GM23338 (cell line): ENCODE measurements around the gene ANKRD53. TPM values are rescaled to one million over a fixed set of nuclear protein-coding genes. Genes with fewer than 3 reads are reported as not detected.

Source experiments
- ATAC-seq: fragments of 200-7000 bp; cut with Tn5 transposase; 3 replicates; pipeline ENCODE4 v1.9.1; 2020
- DNase-seq: peaks from one replicate; pipeline ENCODE4 v3.0.0-alpha.2; 2015; ENCODE audit warnings: low spot score
- H2AFZ ChIP-seq: fragments of 200-600 bp; sonication (generic); 2 replicates; pipeline ENCODE4 v1.8.0; 2016; ENCODE audit warnings: antibody characterized with exemption, mild to moderate bottlenecking, moderate library complexity
- H3F3A ChIP-seq: fragments of 200-600 bp; sonication (generic); replicated peaks from 2 replicates; pipeline ENCODE4 v1.8.0; 2017; ENCODE audit warnings: antibody characterized with exemption, mixed run types, low read depth
- H3K27ac ChIP-seq: fragments of 200-600 bp; sonication (generic); 2 replicates; pipeline ENCODE4 v1.6.1; 2016; ENCODE audit warnings: low read depth
- H3K27me3 ChIP-seq: fragments of 200-600 bp; sonication (generic); 2 replicates; pipeline ENCODE4 v1.8.0; 2016; ENCODE audit warnings: mild to moderate bottlenecking, mixed run types, moderate library complexity; ENCODE audit not compliant: insufficient read depth
- H3K36me3 ChIP-seq: fragments of 200-600 bp; sonication (generic); 2 replicates; pipeline ENCODE4 v1.8.0; 2016; ENCODE audit warnings: mild to moderate bottlenecking; ENCODE audit not compliant: insufficient read depth
- H3K4me1 ChIP-seq: fragments of 200-600 bp; sonication (generic); 2 replicates; pipeline ENCODE4 v1.8.0; 2016; ENCODE audit warnings: mild to moderate bottlenecking, moderate library complexity; ENCODE audit not compliant: insufficient read depth
- H3K4me2 ChIP-seq: fragments of 200-600 bp; sonication (generic); 2 replicates; pipeline ENCODE4 v1.7.1; 2017; ENCODE audit warnings: mixed run types
- H3K4me3 ChIP-seq: fragments of 200-600 bp; sonication (generic); 2 replicates; pipeline ENCODE4 v1.6.1; 2016; ENCODE audit warnings: mixed run types
- H3K79me2 ChIP-seq: fragments of 200-600 bp; sonication (generic); replicated peaks from 2 replicates; pipeline ENCODE4 v1.8.0; 2017; ENCODE audit warnings: mild to moderate bottlenecking; ENCODE audit not compliant: insufficient read depth
- H3K9me2 ChIP-seq: fragments of 200-600 bp; sonication (generic); 2 replicates; pipeline ENCODE4 v1.8.0; 2017; ENCODE audit not compliant: insufficient read depth
- H4K20me1 ChIP-seq: fragments of 200-600 bp; sonication (generic); replicated peaks from 2 replicates; pipeline ENCODE4 v1.8.0; 2017; ENCODE audit warnings: mild to moderate bottlenecking; ENCODE audit not compliant: insufficient read depth
- H3K27ac Mint-ChIP-seq: 2 replicates; pipeline ENCODE4 v1.8.0; 2020; ENCODE audit warnings: inconsistent platforms, mild to moderate bottlenecking, moderate library complexity, mixed read lengths
- H3K27me3 Mint-ChIP-seq: 3 replicates; pipeline ENCODE4 v1.8.0; 2022; ENCODE audit warnings: low read depth, mild to moderate bottlenecking, moderate library complexity, mixed read lengths, inconsistent platforms; ENCODE audit not compliant: insufficient read depth, poor library complexity
- H3K36me3 Mint-ChIP-seq: 3 replicates; pipeline ENCODE4 v1.8.0; 2021; ENCODE audit warnings: low read depth, mild to moderate bottlenecking, inconsistent platforms, moderate library complexity, mixed read lengths
- H3K4me1 Mint-ChIP-seq: 3 replicates; pipeline ENCODE4 v1.8.0; 2020; ENCODE audit warnings: mild to moderate bottlenecking, inconsistent platforms, mixed read lengths
- H3K4me3 Mint-ChIP-seq: 3 replicates; pipeline ENCODE4 v1.8.0; 2021; ENCODE audit warnings: moderate library complexity, mild to moderate bottlenecking, inconsistent platforms, mixed read lengths
- H3K9me3 Mint-ChIP-seq: 3 replicates; pipeline ENCODE4 v1.8.0; 2020; ENCODE audit warnings: moderate library complexity, mild to moderate bottlenecking, inconsistent platforms, mixed read lengths
- EZH2 ChIP-seq: fragments of 200-600 bp; sonication (generic); IDR thresholded peaks from one replicate; pipeline ENCODE4 v1.8.0; 2017; ENCODE audit warnings: antibody characterized with exemption, mild to moderate bottlenecking, low read depth; ENCODE audit not compliant: unreplicated experiment
- EZH2phosphoT487 ChIP-seq: fragments of 200-600 bp; sonication (generic); IDR thresholded peaks from one replicate; pipeline ENCODE4 v1.8.1; 2018; ENCODE audit warnings: antibody characterized with exemption; ENCODE audit not compliant: unreplicated experiment
- NANOG ChIP-seq: IDR thresholded peaks from 2 replicates; pipeline ENCODE4 v1.6.1; 2016; ENCODE audit warnings: antibody characterized with exemption, borderline replicate concordance
- STAT1 ChIP-seq: IDR thresholded peaks from one replicate; pipeline ENCODE4 v1.6.1; 2016; ENCODE audit warnings: antibody characterized with exemption; ENCODE audit not compliant: unreplicated experiment
- polyA plus RNA-seq: library from polyadenylated mRNA; unstranded; fragments of >200 nt; fragmentation: Nextera tagmentation; extraction: Ambion mirVana; gene quantifications from 2 replicates; pipeline ENCODE4 v1.2.1, GENCODE V29; 2016
- total RNA-seq: library from RNA; depleted of rRNA; stranded (reverse); fragments of >200 nt; shearing (Covaris generic); gene quantifications from 2 replicates; pipeline ENCODE4 v1.2.3, GENCODE V29; 2014
- TF ChIP-seq, protein P1 (sequence below): fragments of 250-450 bp; sonication (Bioruptor Pico); IDR thresholded peaks from 2 replicates; pipeline ENCODE4 v1.5.0; 2020; ENCODE audit warnings: mild to moderate bottlenecking, moderate library complexity
- TF ChIP-seq, protein P2 (sequence below): IDR thresholded peaks from one replicate; pipeline ENCODE4 v1.6.1; 2018; ENCODE audit warnings: antibody characterized with exemption; ENCODE audit not compliant: unreplicated experiment
- TF ChIP-seq, protein P3 (sequence below): IDR thresholded peaks from 2 replicates; pipeline ENCODE4 v1.6.1; 2016; ENCODE audit warnings: antibody characterized with exemption
- TF ChIP-seq, protein P4 (sequence below), 2 experiments: fragments of 200-600 bp in 1 of 2; sonication (generic) in 1 of 2; conservative IDR thresholded peaks; 2 replicates each; pipeline versions ENCODE4 v1.5.1 to v1.6.1; 2016 to 2017; ENCODE audit warnings: antibody characterized with exemption in 2 of 2, low read depth in 2 of 2, mild to moderate bottlenecking in 2 of 2, moderate library complexity in 1 of 2

ANKRD53 gene
- total and polyA plus RNA-seq, 2 experiments from 2014 or later: 0.32 to 0.73 TPM

DNA sequence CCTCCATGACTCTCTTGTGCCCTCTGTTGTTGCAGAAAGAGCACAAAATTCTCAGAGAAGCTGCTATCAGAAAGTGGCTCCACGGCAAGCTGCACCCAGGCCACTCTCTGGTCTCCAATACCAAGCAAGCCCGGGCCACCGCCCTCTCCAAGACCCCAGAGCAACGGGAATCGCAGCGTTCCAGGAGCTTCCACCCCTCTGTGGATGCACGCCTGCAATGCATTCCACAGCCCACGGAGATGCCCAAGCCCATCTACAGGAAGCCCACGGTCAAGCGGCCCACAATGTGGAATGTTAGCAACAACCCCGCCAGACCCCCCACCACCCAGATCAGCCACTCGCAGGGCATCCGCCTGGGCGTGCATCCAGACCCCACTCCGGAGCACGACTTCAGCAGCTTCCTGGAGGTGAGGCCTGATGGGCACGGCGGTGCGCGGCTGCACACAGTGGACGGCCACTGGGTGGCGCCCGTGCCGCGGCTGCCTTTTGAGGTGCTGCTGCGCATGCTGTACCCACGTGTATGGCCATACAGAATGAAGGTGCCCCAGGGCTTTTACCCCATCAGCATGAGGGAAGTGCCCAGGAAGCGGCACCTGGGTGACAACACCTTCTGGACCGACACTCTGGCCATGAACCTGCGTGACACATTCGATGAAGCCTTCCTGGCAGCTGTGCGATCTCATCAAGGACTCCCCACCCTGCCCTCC, 6.3 kb downstream of the ANKRD53 start (continued):
- TF ChIP-seq, protein P1, sequence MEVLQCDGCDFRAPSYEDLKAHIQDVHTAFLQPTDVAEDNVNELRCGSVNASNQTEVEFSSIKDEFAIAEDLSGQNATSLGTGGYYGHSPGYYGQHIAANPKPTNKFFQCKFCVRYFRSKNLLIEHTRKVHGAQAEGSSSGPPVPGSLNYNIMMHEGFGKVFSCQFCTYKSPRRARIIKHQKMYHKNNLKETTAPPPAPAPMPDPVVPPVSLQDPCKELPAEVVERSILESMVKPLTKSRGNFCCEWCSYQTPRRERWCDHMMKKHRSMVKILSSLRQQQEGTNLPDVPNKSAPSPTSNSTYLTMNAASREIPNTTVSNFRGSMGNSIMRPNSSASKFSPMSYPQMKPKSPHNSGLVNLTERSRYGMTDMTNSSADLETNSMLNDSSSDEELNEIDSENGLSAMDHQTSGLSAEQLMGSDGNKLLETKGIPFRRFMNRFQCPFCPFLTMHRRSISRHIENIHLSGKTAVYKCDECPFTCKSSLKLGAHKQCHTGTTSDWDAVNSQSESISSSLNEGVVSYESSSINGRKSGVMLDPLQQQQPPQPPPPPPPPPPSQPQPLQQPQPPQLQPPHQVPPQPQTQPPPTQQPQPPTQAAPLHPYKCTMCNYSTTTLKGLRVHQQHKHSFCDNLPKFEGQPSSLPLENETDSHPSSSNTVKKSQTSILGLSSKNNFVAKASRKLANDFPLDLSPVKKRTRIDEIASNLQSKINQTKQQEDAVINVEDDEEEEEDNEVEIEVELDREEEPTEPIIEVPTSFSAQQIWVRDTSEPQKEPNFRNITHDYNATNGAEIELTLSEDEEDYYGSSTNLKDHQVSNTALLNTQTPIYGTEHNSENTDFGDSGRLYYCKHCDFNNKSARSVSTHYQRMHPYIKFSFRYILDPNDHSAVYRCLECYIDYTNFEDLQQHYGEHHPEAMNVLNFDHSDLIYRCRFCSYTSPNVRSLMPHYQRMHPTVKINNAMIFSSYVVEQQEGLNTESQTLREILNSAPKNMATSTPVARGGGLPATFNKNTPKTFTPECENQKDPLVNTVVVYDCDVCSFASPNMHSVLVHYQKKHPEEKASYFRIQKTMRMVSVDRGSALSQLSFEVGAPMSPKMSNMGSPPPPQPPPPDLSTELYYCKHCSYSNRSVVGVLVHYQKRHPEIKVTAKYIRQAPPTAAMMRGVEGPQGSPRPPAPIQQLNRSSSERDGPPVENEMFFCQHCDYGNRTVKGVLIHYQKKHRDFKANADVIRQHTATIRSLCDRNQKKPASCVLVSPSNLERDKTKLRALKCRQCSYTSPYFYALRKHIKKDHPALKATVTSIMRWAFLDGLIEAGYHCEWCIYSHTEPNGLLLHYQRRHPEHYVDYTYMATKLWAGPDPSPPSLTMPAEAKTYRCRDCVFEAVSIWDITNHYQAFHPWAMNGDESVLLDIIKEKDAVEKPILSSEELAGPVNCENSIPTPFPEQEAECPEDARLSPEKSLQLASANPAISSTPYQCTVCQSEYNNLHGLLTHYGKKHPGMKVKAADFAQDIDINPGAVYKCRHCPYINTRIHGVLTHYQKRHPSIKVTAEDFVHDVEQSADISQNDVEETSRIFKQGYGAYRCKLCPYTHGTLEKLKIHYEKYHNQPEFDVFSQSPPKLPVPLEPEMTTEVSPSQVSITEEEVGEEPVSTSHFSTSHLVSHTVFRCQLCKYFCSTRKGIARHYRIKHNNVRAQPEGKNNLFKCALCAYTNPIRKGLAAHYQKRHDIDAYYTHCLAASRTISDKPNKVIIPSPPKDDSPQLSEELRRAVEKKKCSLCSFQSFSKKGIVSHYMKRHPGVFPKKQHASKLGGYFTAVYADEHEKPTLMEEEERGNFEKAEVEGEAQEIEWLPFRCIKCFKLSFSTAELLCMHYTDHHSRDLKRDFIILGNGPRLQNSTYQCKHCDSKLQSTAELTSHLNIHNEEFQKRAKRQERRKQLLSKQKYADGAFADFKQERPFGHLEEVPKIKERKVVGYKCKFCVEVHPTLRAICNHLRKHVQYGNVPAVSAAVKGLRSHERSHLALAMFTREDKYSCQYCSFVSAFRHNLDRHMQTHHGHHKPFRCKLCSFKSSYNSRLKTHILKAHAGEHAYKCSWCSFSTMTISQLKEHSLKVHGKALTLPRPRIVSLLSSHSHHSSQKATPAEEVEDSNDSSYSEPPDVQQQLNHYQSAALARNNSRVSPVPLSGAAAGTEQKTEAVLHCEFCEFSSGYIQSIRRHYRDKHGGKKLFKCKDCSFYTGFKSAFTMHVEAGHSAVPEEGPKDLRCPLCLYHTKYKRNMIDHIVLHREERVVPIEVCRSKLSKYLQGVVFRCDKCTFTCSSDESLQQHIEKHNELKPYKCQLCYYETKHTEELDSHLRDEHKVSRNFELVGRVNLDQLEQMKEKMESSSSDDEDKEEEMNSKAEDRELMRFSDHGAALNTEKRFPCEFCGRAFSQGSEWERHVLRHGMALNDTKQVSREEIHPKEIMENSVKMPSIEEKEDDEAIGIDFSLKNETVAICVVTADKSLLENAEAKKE (CRISPR knock-in tag): no peak
- no peak for TF ChIP-seq NANOG

DNA sequence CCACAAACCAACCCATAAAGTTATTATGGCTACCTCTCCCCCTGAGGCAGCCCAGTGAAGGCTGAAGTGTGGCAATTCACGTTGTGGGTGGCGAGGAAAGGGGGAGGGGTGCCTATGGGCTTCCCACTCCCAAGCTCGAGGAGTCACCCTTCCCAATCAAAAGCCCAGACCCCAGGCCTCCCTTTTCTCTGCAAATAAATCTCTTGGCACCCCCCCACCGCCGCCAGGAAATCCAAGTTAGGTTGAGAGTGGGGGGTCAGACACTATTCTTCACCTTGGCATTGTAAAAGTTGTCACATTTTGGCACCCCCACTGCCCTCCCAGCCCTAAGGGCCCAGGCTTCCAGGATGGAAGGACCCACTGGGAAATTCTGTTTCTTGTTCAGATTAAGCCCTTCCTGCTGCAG, 6.9 kb downstream of the ANKRD53 start:
- Mint-ChIP-seq H3K4me3 (no peak overlapping the region), H3K4me1 (peaks cover 5% of the 10 kb centered on the region), H3K36me3 (peaks cover 22% of the 10 kb centered on the region), H3K9me3 (no peaks in the 10 kb centered on the region; the same call in 2 of the 3 replicates), H3K27ac (no peak overlapping the region), H3K27me3 (peaks cover 12% of the 10 kb centered on the region)
- DNase-seq (no peak), ATAC-seq (no peak)
- Histone ChIP-seq H3K27me3 (peaks cover under 1% of the 10 kb centered on the region; the same call in 1 of the 2 replicates), H3K79me2 (no peaks in the 10 kb centered on the region), H3K36me3 (no peaks in the 10 kb centered on the region), H3K27ac (no peak overlapping the region), H3K4me1 (no peaks in the 10 kb centered on the region), H3F3A (no peaks in the 10 kb centered on the region), H4K20me1 (peaks cover 13% of the 10 kb centered on the region), H3K4me2 (no peak overlapping the region), H3K9me2 (no peaks in the 10 kb centered on the region), H3K4me3 (no peak overlapping the region), H2AFZ (no peak overlapping the region)
- no peak for TF ChIP-seq EZH2phosphoT487
- TF ChIP-seq, protein P2, sequence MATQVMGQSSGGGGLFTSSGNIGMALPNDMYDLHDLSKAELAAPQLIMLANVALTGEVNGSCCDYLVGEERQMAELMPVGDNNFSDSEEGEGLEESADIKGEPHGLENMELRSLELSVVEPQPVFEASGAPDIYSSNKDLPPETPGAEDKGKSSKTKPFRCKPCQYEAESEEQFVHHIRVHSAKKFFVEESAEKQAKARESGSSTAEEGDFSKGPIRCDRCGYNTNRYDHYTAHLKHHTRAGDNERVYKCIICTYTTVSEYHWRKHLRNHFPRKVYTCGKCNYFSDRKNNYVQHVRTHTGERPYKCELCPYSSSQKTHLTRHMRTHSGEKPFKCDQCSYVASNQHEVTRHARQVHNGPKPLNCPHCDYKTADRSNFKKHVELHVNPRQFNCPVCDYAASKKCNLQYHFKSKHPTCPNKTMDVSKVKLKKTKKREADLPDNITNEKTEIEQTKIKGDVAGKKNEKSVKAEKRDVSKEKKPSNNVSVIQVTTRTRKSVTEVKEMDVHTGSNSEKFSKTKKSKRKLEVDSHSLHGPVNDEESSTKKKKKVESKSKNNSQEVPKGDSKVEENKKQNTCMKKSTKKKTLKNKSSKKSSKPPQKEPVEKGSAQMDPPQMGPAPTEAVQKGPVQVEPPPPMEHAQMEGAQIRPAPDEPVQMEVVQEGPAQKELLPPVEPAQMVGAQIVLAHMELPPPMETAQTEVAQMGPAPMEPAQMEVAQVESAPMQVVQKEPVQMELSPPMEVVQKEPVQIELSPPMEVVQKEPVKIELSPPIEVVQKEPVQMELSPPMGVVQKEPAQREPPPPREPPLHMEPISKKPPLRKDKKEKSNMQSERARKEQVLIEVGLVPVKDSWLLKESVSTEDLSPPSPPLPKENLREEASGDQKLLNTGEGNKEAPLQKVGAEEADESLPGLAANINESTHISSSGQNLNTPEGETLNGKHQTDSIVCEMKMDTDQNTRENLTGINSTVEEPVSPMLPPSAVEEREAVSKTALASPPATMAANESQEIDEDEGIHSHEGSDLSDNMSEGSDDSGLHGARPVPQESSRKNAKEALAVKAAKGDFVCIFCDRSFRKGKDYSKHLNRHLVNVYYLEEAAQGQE: no peak
- TF ChIP-seq, protein P3, sequence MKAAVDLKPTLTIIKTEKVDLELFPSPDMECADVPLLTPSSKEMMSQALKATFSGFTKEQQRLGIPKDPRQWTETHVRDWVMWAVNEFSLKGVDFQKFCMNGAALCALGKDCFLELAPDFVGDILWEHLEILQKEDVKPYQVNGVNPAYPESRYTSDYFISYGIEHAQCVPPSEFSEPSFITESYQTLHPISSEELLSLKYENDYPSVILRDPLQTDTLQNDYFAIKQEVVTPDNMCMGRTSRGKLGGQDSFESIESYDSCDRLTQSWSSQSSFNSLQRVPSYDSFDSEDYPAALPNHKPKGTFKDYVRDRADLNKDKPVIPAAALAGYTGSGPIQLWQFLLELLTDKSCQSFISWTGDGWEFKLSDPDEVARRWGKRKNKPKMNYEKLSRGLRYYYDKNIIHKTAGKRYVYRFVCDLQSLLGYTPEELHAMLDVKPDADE: no peak
- TF ChIP-seq EZH2: no peak
- TF ChIP-seq, protein P4, sequence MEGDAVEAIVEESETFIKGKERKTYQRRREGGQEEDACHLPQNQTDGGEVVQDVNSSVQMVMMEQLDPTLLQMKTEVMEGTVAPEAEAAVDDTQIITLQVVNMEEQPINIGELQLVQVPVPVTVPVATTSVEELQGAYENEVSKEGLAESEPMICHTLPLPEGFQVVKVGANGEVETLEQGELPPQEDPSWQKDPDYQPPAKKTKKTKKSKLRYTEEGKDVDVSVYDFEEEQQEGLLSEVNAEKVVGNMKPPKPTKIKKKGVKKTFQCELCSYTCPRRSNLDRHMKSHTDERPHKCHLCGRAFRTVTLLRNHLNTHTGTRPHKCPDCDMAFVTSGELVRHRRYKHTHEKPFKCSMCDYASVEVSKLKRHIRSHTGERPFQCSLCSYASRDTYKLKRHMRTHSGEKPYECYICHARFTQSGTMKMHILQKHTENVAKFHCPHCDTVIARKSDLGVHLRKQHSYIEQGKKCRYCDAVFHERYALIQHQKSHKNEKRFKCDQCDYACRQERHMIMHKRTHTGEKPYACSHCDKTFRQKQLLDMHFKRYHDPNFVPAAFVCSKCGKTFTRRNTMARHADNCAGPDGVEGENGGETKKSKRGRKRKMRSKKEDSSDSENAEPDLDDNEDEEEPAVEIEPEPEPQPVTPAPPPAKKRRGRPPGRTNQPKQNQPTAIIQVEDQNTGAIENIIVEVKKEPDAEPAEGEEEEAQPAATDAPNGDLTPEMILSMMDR (conservative IDR thresholded peaks at IDR 0.05; ENCODE audit: low read depth in 2 of 2): no peak
- TF ChIP-seq STAT1: no peak
